Skin epidermis (tissue), 12 donors: ENCODE measurements around the gene RANGAP1.

Experiments used
- H3K27ac ChIP-seq, 21 experiments: fragments of 200-600 bp; sonication (generic) in 11 of 21; one replicate each; pipeline ENCODE4 v1.5.0; 2020; ENCODE audit warnings: mild to moderate bottlenecking in 3 of 21, inconsistent platforms in 2 of 21, moderate library complexity in 2 of 21
- H3K4me3 ChIP-seq, 7 experiments: fragments of 200-600 bp; sonication (generic) in 2 of 7; one replicate each; pipeline ENCODE4 v1.5.0; 2020; ENCODE audit warnings: inconsistent platforms in 2 of 7, mild to moderate bottlenecking in 2 of 7, moderate library complexity in 1 of 7

The RANGAP1 gene, protein sequence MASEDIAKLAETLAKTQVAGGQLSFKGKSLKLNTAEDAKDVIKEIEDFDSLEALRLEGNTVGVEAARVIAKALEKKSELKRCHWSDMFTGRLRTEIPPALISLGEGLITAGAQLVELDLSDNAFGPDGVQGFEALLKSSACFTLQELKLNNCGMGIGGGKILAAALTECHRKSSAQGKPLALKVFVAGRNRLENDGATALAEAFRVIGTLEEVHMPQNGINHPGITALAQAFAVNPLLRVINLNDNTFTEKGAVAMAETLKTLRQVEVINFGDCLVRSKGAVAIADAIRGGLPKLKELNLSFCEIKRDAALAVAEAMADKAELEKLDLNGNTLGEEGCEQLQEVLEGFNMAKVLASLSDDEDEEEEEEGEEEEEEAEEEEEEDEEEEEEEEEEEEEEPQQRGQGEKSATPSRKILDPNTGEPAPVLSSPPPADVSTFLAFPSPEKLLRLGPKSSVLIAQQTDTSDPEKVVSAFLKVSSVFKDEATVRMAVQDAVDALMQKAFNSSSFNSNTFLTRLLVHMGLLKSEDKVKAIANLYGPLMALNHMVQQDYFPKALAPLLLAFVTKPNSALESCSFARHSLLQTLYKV

GRCh38 chr22:41285820-41286638 is at the start of gene RANGAP1:
Gene RANGAP1 (minus strand): TSS chr22:41286187. CDS start chr22:41281044, 5,143 bp downstream.
- Histone ChIP-seq H3K27ac (peak within 1 kb of the TSS; percentile 17 to 98 (median 89)), H3K4me3 (peak within 1 kb of the TSS; percentile 63 to 91 (median 88))

DNA sequence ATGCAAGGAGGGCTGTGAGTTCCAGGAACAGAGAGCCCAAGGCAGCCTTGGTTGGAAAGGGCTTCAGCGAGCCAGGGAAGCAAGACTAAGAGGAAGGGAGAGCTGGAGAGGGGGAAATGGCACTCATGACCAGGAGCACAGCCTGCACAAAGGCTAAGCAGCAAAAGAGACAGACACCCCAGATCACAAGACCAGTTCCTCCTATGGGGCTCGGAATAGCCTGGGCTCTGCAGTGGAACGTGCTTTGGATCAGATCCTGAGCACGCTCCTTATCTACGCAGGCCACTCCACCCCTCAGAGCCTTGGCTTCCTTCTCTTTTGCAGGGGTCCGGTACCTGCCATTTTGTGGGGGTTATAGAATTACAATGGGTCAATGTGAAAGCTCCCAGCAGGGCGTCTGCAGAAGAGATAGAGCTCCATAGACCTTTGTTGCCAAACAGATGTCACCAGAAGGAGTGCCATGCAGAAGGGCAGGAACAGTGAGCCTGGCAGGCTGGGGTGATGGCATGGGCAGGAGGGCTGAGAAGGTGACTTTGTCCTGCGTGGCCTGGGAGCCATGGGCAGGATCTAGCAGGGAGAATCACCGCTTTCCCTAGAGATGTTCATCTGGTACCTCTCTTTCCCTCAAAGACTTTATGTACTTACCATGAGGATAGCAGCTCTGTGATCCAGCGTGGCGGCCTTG is 49.1 kb upstream of the RANGAP1 start:
- Histone ChIP-seq H3K27ac (peak overlapping the region in 1 of 21 experiments; percentile 23), H3K4me3 (no peak overlapping the region)

GRCh38 chr22:41334215-41334614 is 48.2 kb upstream of the RANGAP1 start:
- no peak overlapping the region for H3K4me3 ChIP-seq
- no peak overlapping the region for H3K27ac ChIP-seq

DNA sequence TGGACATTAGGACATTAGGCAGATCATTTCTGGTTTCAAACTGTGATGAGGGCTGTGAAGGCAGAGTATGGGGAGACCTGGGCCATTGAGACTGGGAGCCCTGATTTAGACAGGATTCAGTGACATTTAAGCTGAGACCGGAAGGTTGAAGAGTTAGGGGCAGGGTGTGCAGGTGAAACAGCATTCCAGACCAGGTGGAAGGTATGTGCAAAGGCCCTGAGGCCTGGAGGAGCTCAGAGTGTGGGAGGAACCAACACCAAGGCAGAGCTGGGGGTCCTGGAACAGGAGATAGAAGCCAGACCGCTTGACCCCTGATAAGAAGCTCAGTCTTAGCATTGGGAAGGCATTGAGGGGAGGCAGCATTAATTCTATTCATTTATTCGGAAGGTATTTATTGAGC is 47.8 kb upstream of the RANGAP1 start:
- H3K4me3 ChIP-seq = no peak overlapping the region
- no peak overlapping the region for H3K27ac ChIP-seq

DNA sequence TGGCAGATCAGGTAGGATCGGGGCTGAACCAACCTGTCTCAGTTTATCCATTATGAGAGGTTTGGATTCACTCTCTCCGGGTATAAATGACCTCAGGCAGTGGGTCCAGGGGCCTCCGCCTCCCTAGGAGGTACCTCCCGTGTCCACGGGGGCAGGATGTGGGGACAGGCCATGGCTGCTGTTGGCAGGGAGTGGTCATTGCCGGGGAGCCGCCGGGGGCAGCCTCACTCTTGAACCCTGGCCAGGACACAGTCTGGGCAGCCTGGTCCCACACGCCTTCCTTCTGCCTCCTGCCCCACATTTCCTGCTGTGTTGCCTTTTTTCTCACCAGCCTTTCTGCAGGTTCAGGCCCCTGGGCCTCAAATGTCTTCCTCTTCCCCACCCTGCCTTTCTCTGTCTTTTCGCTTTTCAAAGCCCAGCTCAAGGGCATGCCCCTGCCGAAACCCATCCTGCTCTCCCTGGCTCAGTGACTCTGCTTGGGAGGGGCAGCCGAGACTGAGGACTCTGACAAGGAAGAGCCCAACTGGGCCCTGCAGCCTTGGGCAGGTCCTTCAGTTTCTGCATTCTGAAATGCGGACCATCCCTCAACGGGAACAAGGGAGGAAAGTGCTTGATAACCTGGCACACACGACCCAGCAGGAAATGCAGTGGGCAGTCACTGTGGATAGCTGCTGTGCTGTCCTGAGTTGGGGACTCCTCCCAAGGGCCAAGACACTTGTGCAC is 46.4 kb upstream of the RANGAP1 start:
- Histone ChIP-seq H3K27ac (no peak overlapping the region), H3K4me3 (no peak overlapping the region)

DNA sequence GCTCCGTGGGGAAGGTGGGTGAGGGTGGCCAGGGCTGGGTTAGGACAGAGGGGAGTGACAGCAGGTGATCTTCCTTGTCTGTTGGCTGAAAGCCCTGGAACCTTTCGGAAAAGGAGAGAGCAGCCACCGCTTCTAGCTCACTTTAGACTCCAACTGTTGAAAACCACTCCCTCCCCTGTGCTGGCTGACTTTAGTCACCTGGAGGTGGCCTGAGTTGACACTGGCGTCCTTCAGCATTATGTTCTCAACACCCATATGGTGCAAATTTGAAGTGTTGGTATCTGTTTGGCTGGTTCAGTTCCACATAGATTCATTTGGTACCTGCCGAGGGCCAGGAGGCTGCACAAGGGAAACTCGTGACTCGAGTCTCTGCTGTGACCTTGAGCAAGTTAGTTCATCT is 44.2 kb upstream of the RANGAP1 start:
- Histone ChIP-seq H3K4me3 (no peak overlapping the region), H3K27ac (no peak overlapping the region)

DNA sequence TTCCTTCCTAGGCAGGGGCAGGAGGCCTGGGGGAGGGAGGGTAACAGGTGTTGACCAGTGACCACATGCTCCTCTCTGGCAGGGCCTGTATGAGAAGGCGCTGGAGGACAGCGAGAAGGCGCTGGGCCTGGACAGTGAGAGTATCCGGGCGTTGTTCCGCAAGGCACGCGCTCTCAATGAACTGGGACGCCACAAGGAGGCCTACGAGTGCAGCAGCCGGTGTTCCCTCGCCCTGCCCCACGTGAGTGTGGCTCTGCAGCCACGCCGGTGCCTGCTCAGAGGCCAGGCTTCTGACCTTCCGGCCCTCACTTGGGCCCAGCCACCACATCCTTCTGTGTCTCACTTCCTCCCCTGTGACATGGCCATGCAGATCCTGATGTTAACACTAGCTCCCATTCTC is 41.1 kb upstream of the RANGAP1 start:
- Histone ChIP-seq H3K4me3 (no peak overlapping the region), H3K27ac (no peak overlapping the region)

DNA sequence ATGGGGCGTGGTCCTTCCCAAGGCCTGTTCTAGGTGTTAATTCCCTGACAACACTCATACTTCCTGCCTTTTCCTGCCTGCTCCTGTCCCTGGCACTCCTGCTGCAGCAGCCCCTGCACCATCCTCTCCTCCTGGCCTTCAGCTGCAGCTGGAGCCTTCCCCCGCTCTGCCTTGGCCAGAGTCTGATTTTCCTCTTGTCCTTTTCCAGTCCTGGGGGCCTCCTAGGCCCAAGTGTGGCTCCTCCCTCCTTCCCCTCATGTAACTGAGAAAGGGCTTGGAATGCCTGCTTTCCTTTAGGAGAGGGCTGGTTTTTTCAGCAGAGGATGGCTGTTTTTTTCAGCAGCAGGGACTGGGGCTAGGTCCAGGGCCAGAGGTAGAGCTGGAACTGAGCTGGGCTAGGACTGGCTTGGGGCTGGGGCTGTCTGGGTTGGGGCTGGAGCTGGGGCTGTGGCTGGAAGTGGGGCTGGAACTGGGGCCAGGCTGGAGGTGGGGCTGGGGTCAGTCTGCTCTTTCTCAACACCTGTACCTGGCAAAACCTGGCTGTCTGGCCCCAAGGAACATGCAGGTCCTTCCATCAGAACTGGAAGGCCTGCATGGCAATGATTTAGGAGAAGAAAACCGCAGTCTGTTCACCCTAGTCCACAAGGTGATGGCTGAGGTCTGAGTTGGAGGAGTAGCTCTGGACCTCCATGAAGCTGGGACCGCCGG is 39.0 kb upstream of the RANGAP1 start:
- peak overlapping the region in 1 of 21 experiments; percentile 56 for H3K27ac ChIP-seq
- H3K4me3 ChIP-seq = no peak overlapping the region

DNA sequence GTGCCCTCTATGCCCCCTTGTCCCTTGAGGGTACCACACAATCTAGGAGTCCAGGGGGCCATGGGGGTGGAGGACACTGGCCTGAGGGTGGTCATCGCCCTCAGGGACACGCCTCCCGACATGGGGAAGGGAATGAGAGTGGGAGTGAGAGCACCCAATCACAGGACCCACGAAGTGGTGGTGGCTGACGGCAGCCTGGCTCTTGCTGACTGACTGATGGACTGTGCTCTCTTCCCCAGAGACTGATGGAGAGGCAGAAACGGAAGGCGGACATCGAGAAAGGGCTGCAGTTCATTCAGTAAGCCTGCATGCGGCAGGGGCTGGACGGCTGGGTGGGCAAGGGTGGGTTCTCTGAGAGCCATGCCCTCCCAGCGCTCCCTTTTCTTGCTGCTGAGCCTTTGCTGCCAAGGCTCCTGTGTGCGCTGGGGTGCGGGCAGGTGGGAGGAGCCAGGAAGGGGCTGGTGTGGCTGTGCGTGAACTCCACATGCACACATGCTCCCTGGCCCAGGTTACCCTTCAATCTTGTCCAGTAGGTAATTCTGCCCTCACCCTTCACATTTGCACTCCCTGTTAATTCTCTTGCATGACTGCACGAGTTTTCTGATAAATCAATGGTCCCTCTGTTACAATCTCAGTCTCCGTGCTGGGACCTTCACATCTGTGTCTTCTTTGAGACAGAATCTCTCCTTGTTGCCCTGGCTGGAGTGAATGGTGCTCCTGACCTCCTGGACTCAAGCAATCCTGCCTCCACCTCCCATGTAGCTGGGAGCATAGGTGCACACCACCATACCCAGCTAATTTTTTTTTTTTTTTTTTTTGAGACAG is 34.6 kb upstream of the RANGAP1 start:
- H3K27ac ChIP-seq = no peak overlapping the region

GRCh38 chr22:41315586-41315985 is 29.6 kb upstream of the RANGAP1 start:
- Histone ChIP-seq H3K27ac (no peak overlapping the region), H3K4me3 (no peak overlapping the region)

More for the DNA sequence above, 34.6 kb upstream of the RANGAP1 start:
- no peak overlapping the region for H3K4me3 ChIP-seq

GRCh38 chr22:41314821-41315220 is 28.8 kb upstream of the RANGAP1 start:
- Histone ChIP-seq H3K27ac (no peak overlapping the region), H3K4me3 (no peak overlapping the region)

- Histone ChIP-seq H3K4me3 (no peak overlapping the region), H3K27ac (no peak overlapping the region)
Measured at GRCh38 chr22:41311487-41311886, 25.5 kb upstream of the RANGAP1 start.

GRCh38 chr22:41310336-41310735 is 24.3 kb upstream of the RANGAP1 start:
- H3K4me3 ChIP-seq = no peak overlapping the region
- no peak overlapping the region for H3K27ac ChIP-seq

GRCh38 chr22:41308544-41308947 is 22.6 kb upstream of the RANGAP1 start:
- Histone ChIP-seq H3K27ac (peak overlapping the region in 4 of 21 experiments; percentile 12 to 31 (median 26)), H3K4me3 (no peak overlapping the region)

GRCh38 chr22:41308054-41308453 is 22.1 kb upstream of the RANGAP1 start:
- H3K4me3 ChIP-seq = no peak overlapping the region
- peak overlapping the region in 6 of 21 experiments; percentile 12 to 36 (median 26) for H3K27ac ChIP-seq

DNA sequence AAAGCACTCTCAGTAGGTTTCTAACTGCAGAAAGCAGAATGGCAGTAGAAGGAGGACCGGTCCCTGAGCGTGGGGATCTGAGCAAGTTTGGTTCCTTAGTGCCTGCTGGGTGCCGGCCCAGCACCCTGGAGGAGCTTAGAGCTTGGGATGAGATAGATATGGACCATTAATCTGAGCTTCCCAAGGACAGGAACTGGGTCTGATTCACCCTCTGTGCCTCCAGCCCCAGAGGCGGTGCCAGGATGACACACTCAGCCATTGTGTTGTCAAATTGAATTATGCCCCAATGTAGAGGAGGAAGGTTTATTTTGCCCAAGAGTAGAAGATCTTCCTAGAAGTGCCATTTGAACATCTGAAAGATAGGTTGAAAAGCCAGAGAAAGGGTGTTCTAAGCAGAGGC is 19.7 kb upstream of the RANGAP1 start:
- H3K27ac ChIP-seq = peak overlapping the region in 2 of 21 experiments; percentile 28 to 50

DNA sequence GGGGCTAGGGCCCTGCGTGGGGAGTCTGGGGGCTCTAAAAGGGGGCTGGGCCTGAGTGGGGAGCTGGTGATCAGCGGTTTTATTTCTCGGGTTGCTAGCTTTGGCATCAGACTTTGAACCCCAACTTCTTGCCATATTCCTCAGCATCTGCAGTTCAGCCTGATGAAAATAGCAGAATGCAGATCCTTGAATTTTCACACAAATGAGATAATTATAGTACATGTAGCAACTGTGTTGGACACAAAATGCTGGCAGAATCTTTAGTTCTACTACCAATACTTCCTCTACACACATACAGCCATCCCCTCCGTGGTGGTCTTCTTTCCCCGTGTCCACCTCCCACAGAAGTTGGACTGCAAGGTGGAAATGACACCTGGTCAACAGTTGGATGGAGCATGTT is 16.8 kb upstream of the RANGAP1 start:
- peak overlapping the region in 20 of 21 experiments; percentile 79 to 97 (median 94) for H3K27ac ChIP-seq
- peak overlapping the region; percentile 84 to 94 (median 91) for H3K4me3 ChIP-seq

More for the DNA sequence above, 19.7 kb upstream of the RANGAP1 start:
- H3K4me3 ChIP-seq = no peak overlapping the region
